GM23338 (cell line): ENCODE data around the gene KCTD2. TPM values are rescaled to one million over a fixed set of nuclear protein-coding genes. Genes with fewer than 3 reads are reported as not detected.

Experiments
- ATAC-seq: fragments of 200-7000 bp; cut with Tn5 transposase; 3 replicates; pipeline ENCODE4 v1.9.1; 2020
- DNase-seq: peaks from one replicate; pipeline ENCODE4 v3.0.0-alpha.2; 2015; ENCODE audit warnings: low spot score
- H2AFZ ChIP-seq: fragments of 200-600 bp; sonication (generic); 2 replicates; pipeline ENCODE4 v1.8.0; 2016; ENCODE audit warnings: antibody characterized with exemption, mild to moderate bottlenecking, moderate library complexity
- H3F3A ChIP-seq: fragments of 200-600 bp; sonication (generic); replicated peaks from 2 replicates; pipeline ENCODE4 v1.8.0; 2017; ENCODE audit warnings: antibody characterized with exemption, mixed run types, low read depth
- H3K27ac ChIP-seq: fragments of 200-600 bp; sonication (generic); 2 replicates; pipeline ENCODE4 v1.6.1; 2016; ENCODE audit warnings: low read depth
- H3K27me3 ChIP-seq: fragments of 200-600 bp; sonication (generic); 2 replicates; pipeline ENCODE4 v1.8.0; 2016; ENCODE audit warnings: mild to moderate bottlenecking, mixed run types, moderate library complexity; ENCODE audit not compliant: insufficient read depth
- H3K36me3 ChIP-seq: fragments of 200-600 bp; sonication (generic); 2 replicates; pipeline ENCODE4 v1.8.0; 2016; ENCODE audit warnings: mild to moderate bottlenecking; ENCODE audit not compliant: insufficient read depth
- H3K4me1 ChIP-seq: fragments of 200-600 bp; sonication (generic); 2 replicates; pipeline ENCODE4 v1.8.0; 2016; ENCODE audit warnings: mild to moderate bottlenecking, moderate library complexity; ENCODE audit not compliant: insufficient read depth
- H3K4me2 ChIP-seq: fragments of 200-600 bp; sonication (generic); 2 replicates; pipeline ENCODE4 v1.7.1; 2017; ENCODE audit warnings: mixed run types
- H3K4me3 ChIP-seq: fragments of 200-600 bp; sonication (generic); 2 replicates; pipeline ENCODE4 v1.6.1; 2016; ENCODE audit warnings: mixed run types
- H3K79me2 ChIP-seq: fragments of 200-600 bp; sonication (generic); replicated peaks from 2 replicates; pipeline ENCODE4 v1.8.0; 2017; ENCODE audit warnings: mild to moderate bottlenecking; ENCODE audit not compliant: insufficient read depth
- H3K9me2 ChIP-seq: fragments of 200-600 bp; sonication (generic); 2 replicates; pipeline ENCODE4 v1.8.0; 2017; ENCODE audit not compliant: insufficient read depth
- H4K20me1 ChIP-seq: fragments of 200-600 bp; sonication (generic); replicated peaks from 2 replicates; pipeline ENCODE4 v1.8.0; 2017; ENCODE audit warnings: mild to moderate bottlenecking; ENCODE audit not compliant: insufficient read depth
- H3K27ac Mint-ChIP-seq: 2 replicates; pipeline ENCODE4 v1.8.0; 2020; ENCODE audit warnings: inconsistent platforms, mild to moderate bottlenecking, moderate library complexity, mixed read lengths
- H3K27me3 Mint-ChIP-seq: 3 replicates; pipeline ENCODE4 v1.8.0; 2022; ENCODE audit warnings: low read depth, mild to moderate bottlenecking, moderate library complexity, mixed read lengths, inconsistent platforms; ENCODE audit not compliant: insufficient read depth, poor library complexity
- H3K36me3 Mint-ChIP-seq: 3 replicates; pipeline ENCODE4 v1.8.0; 2021; ENCODE audit warnings: low read depth, mild to moderate bottlenecking, inconsistent platforms, moderate library complexity, mixed read lengths
- H3K4me1 Mint-ChIP-seq: 3 replicates; pipeline ENCODE4 v1.8.0; 2020; ENCODE audit warnings: mild to moderate bottlenecking, inconsistent platforms, mixed read lengths
- H3K4me3 Mint-ChIP-seq: 3 replicates; pipeline ENCODE4 v1.8.0; 2021; ENCODE audit warnings: moderate library complexity, mild to moderate bottlenecking, inconsistent platforms, mixed read lengths
- H3K9me3 Mint-ChIP-seq: 3 replicates; pipeline ENCODE4 v1.8.0; 2020; ENCODE audit warnings: moderate library complexity, mild to moderate bottlenecking, inconsistent platforms, mixed read lengths
- CREB1 ChIP-seq: fragments of 250-450 bp; sonication (Bioruptor Pico); IDR thresholded peaks from 2 replicates; pipeline ENCODE4 v1.5.0; 2020; ENCODE audit warnings: low read depth, mild to moderate bottlenecking, moderate library complexity
- ETS1 ChIP-seq: IDR thresholded peaks from 2 replicates; pipeline ENCODE4 v1.6.1; 2016; ENCODE audit warnings: antibody characterized with exemption
- EZH2 ChIP-seq: fragments of 200-600 bp; sonication (generic); IDR thresholded peaks from one replicate; pipeline ENCODE4 v1.8.0; 2017; ENCODE audit warnings: antibody characterized with exemption, mild to moderate bottlenecking, low read depth; ENCODE audit not compliant: unreplicated experiment
- JUNB ChIP-seq: IDR thresholded peaks from one replicate; pipeline ENCODE4 v1.6.1; 2016; ENCODE audit warnings: antibody characterized with exemption; ENCODE audit not compliant: unreplicated experiment
- POLR2AphosphoS5 ChIP-seq: IDR thresholded peaks from 2 replicates; pipeline ENCODE4 v1.6.1; 2016; ENCODE audit warnings: antibody characterized with exemption, low read depth
- REST ChIP-seq: IDR thresholded peaks from one replicate; pipeline ENCODE4 v1.6.1; 2018; ENCODE audit warnings: antibody characterized with exemption; ENCODE audit not compliant: unreplicated experiment
- STAT1 ChIP-seq: IDR thresholded peaks from one replicate; pipeline ENCODE4 v1.6.1; 2016; ENCODE audit warnings: antibody characterized with exemption; ENCODE audit not compliant: unreplicated experiment
- ZNF331 ChIP-seq: fragments of 250-450 bp; sonication (Bioruptor Pico); IDR thresholded peaks from 2 replicates; pipeline ENCODE4 v1.5.0; 2020; ENCODE audit warnings: low read depth, mild to moderate bottlenecking, moderate library complexity
- ZNF462 ChIP-seq: fragments of 250-450 bp; sonication (Bioruptor Pico); IDR thresholded peaks from 2 replicates; pipeline ENCODE4 v1.5.0; 2020; ENCODE audit warnings: mild to moderate bottlenecking, moderate library complexity
- polyA plus RNA-seq: library from polyadenylated mRNA; unstranded; fragments of >200 nt; fragmentation: Nextera tagmentation; extraction: Ambion mirVana; gene quantifications from 2 replicates; pipeline ENCODE4 v1.2.1, GENCODE V29; 2016
- total RNA-seq: library from RNA; depleted of rRNA; stranded (reverse); fragments of >200 nt; shearing (Covaris generic); gene quantifications from 2 replicates; pipeline ENCODE4 v1.2.3, GENCODE V29; 2014

KCTD2 gene
- total and polyA plus RNA-seq, 2 experiments from 2014 or later, result 7.4 to 30.0 TPM

- no peak for TF ChIP-seq POLR2AphosphoS5
Measured at GRCh38 chr17:75065562-75066151, 18.6 kb downstream of the KCTD2 start (continued).

- Mint-ChIP-seq H3K4me1 (no peaks in the 10 kb centered on the region), H3K4me3 (no peak overlapping the region), H3K36me3 (peaks cover 23% of the 10 kb centered on the region), H3K27me3 (peaks cover 10% of the 10 kb centered on the region), H3K27ac (no peak overlapping the region), H3K9me3 (no peaks in the 10 kb centered on the region)
- no peaks in the 10 kb centered on the region for H3K4me1 ChIP-seq
- H3K79me2 ChIP-seq, result no peaks in the 10 kb centered on the region
- TF ChIP-seq ZNF331 (CRISPR knock-in tag) (no peak), STAT1 (no peak), JUNB (no peak), ETS1 (no peak), POLR2AphosphoS5 (no peak), CREB1 (CRISPR knock-in tag) (no peak), REST (no peak), ZNF462 (CRISPR knock-in tag) (no peak), EZH2 (no peak)
- ATAC-seq (no peak), DNase-seq (no peak)
- H3F3A ChIP-seq, result 0 out of 2 replicates have a peak, but pooled peaks cover 3% of the 10 kb centered on the region
- H3K36me3 ChIP-seq, result peaks cover 14% of the 10 kb centered on the region
- no peak overlapping the region for H3K4me3 ChIP-seq
- H3K27me3 ChIP-seq, result no peaks in the 10 kb centered on the region
- no peak overlapping the region for H2AFZ ChIP-seq
- H3K9me2 ChIP-seq, result no peaks in the 10 kb centered on the region
- H3K4me2 ChIP-seq, result no peak overlapping the region
- H3K27ac ChIP-seq, result no peak overlapping the region
- peaks cover 6% of the 10 kb centered on the region; the same call in 1 of the 2 replicates for H4K20me1 ChIP-seq
Measured at GRCh38 chr17:75067856-75068255, 20.8 kb downstream of the KCTD2 start.
